A549 (cell line): ENCODE data around the gene BLID.

Experiments used
- EP300 ChIP-seq, 2 experiments: fragments of >200 bp; sonication (Bioruptor Twin); formaldehyde crosslinking; IDR thresholded peaks; 2 replicates in 1 of 2; 3 replicates in 1 of 2; pipeline ENCODE4 v1.6.1; 2016 to 2017
- PHF8 ChIP-seq: fragments of 200-600 bp; sonication (generic); IDR thresholded peaks from 2 replicates; pipeline ENCODE4 v1.6.1; 2016; ENCODE audit warnings: low read depth, mild to moderate bottlenecking, antibody characterized with exemption, moderate library complexity, borderline replicate concordance
- POLR2A ChIP-seq: IDR thresholded peaks from 2 replicates; pipeline ENCODE4 v1.6.1; 2012; ENCODE audit warnings: mild to moderate bottlenecking, low read length
- TF ChIP-seq, protein P1 (sequence below): fragments of >200 bp; sonication (Bioruptor Twin); formaldehyde crosslinking; IDR thresholded peaks from 3 replicates; pipeline ENCODE4 v1.5.1; 2016
- TF ChIP-seq, protein P2 (sequence below): IDR thresholded peaks from 2 replicates; pipeline ENCODE4 v1.6.1; 2012

DNA sequence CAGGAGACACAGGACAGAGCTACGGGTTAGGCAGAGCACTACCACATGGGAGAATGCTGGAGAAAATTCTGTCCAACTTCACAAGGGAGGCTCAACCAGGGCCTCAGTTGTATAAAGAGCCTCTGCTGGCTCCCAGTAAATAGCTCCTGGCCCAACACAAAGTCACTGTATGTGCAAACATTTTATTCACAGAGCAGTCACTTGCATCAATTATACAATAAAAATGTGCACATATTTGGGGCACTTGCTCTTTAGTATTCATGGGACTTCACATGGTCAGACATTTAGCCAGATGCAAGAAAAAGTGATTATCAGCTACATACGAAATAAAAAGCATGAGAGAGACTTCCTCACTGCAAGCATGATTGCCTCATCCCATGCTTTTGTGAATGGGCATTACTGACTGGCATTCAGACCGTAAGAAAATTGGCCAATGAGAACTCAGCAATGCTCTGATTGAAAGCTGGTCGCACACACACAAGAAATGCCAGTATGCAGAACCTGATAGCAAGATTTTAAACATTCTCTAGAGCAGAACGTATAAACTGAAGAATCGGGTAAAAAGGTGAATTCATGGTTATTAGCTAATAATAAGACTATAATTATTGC, 39.4 kb downstream of the BLID start:
- TF ChIP-seq, protein P1, sequence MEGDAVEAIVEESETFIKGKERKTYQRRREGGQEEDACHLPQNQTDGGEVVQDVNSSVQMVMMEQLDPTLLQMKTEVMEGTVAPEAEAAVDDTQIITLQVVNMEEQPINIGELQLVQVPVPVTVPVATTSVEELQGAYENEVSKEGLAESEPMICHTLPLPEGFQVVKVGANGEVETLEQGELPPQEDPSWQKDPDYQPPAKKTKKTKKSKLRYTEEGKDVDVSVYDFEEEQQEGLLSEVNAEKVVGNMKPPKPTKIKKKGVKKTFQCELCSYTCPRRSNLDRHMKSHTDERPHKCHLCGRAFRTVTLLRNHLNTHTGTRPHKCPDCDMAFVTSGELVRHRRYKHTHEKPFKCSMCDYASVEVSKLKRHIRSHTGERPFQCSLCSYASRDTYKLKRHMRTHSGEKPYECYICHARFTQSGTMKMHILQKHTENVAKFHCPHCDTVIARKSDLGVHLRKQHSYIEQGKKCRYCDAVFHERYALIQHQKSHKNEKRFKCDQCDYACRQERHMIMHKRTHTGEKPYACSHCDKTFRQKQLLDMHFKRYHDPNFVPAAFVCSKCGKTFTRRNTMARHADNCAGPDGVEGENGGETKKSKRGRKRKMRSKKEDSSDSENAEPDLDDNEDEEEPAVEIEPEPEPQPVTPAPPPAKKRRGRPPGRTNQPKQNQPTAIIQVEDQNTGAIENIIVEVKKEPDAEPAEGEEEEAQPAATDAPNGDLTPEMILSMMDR: no peak
- TF ChIP-seq POLR2A (no peak), EP300 (IDR thresholded peaks at IDR 0.05) (no peak), PHF8 (no peak)
- TF ChIP-seq, protein P2, sequence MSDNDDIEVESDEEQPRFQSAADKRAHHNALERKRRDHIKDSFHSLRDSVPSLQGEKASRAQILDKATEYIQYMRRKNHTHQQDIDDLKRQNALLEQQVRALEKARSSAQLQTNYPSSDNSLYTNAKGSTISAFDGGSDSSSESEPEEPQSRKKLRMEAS: no peak
